ENCODE data around the gene CKS2. TPM values are rescaled to one million over a fixed set of nuclear protein-coding genes. Genes with fewer than 3 reads are reported as not detected.

The CKS2 gene
- total RNA-seq, 1 experiment from 2014 or later: 90.4 TPM

- H3K4me3 Mint-ChIP-seq (ENCODE audit: unreplicated experiment): peak overlapping the region; percentile 91
- no peak for DNase-seq (ENCODE audit: unreplicated experiment)
- peaks cover 24% of the 10 kb centered on the region for H3K36me3 Mint-ChIP-seq (ENCODE audit: insufficient read depth, unreplicated experiment)
- H3K27me3 Mint-ChIP-seq (ENCODE audit: insufficient read depth, unreplicated experiment): no peaks in the 10 kb centered on the region
- no peaks in the 10 kb centered on the region for H3K9me3 Mint-ChIP-seq (ENCODE audit: unreplicated experiment)
- peak overlapping the region; percentile 100 for H3K27ac Mint-ChIP-seq (ENCODE audit: low read depth, unreplicated experiment)
- POLR2A ChIA-PET: interaction anchor here (1.0 to 1.6 kb wide), 2 partner anchors 8 to 233 kb away, joined by 3 to 5 read pairs; no protein-coding TSS in a partner anchor
- intact Hi-C loops (cut with micrococcal nuclease): no loop called here
- TF ChIP-seq, protein P1, sequence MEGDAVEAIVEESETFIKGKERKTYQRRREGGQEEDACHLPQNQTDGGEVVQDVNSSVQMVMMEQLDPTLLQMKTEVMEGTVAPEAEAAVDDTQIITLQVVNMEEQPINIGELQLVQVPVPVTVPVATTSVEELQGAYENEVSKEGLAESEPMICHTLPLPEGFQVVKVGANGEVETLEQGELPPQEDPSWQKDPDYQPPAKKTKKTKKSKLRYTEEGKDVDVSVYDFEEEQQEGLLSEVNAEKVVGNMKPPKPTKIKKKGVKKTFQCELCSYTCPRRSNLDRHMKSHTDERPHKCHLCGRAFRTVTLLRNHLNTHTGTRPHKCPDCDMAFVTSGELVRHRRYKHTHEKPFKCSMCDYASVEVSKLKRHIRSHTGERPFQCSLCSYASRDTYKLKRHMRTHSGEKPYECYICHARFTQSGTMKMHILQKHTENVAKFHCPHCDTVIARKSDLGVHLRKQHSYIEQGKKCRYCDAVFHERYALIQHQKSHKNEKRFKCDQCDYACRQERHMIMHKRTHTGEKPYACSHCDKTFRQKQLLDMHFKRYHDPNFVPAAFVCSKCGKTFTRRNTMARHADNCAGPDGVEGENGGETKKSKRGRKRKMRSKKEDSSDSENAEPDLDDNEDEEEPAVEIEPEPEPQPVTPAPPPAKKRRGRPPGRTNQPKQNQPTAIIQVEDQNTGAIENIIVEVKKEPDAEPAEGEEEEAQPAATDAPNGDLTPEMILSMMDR (IDR thresholded peaks at IDR 0.05; ENCODE audit: unreplicated experiment): no peak
- CTCF ChIA-PET: interaction anchor here (1.9 kb wide), 1 partner anchor 233 kb away, joined by 10 read pairs; no protein-coding TSS in a partner anchor
- no TSS peak for BruUV-seq (replicated peaks)
- peaks cover 20% of the 10 kb centered on the region for H3K4me1 Mint-ChIP-seq (ENCODE audit: insufficient read depth, unreplicated experiment)
These were observed 4.5 kb downstream of the CKS2 start for GRCh38 chr9:89315482-89315881.

DNA sequence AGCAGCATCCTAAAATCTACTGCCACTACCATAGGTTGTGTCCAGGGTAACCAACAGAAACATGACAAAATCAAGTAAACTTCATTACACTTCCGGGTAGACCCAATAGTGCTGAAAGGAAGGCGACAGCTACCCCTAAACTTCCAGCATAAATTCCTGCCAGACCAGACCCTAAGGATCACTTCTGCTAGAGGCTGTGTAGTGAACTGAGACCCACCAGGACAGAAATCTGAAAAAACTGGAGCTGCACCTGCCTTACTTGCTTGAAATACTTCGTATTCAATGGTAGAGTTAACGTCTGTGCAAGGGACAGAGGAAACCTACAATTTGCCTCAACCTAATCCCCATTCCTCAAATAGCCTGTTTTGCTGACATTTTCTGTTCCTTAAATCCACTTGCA is 6.3 kb downstream of the CKS2 start:
- TF ChIP-seq, protein P1 (IDR thresholded peaks at IDR 0.05; ENCODE audit: unreplicated experiment): no peak
- DNase-seq (ENCODE audit: unreplicated experiment): peak; percentile 6
- Mint-ChIP-seq H3K4me3 (ENCODE audit: unreplicated experiment) (peak overlapping the region; percentile 88), H3K36me3 (ENCODE audit: insufficient read depth, unreplicated experiment) (peaks cover 31% of the 10 kb centered on the region), H3K4me1 (ENCODE audit: insufficient read depth, unreplicated experiment) (peaks cover 25% of the 10 kb centered on the region), H3K27ac (ENCODE audit: low read depth, unreplicated experiment) (peak overlapping the region; percentile 97), H3K9me3 (ENCODE audit: unreplicated experiment) (no peaks in the 10 kb centered on the region), H3K27me3 (ENCODE audit: insufficient read depth, unreplicated experiment) (no peaks in the 10 kb centered on the region)
- POLR2A ChIA-PET: no interaction called here
- CTCF ChIA-PET: interaction anchor here (0.6 to 1.0 kb wide), 2 partner anchors 306 to 783 kb away, joined by 3 read pairs; no protein-coding TSS in a partner anchor
- no TSS peak for BruUV-seq (replicated peaks)
- intact Hi-C loops (cut with micrococcal nuclease): no loop called here

- POLR2A ChIA-PET: interaction anchor here (0.6 to 1.6 kb wide), 13 partner anchors 8 to 1521 kb away, joined by 3 to 13 read pairs (median 3); partner anchors contain the start of gene CKS2
- Mint-ChIP-seq H3K4me3 (ENCODE audit: unreplicated experiment) (peak within 1 kb of the TSS; percentile 88), H3K27me3 (ENCODE audit: insufficient read depth, unreplicated experiment) (no peaks in the 10 kb centered on the region), H3K27ac (ENCODE audit: low read depth, unreplicated experiment) (peak within 1 kb of the TSS; percentile 97), H3K4me1 (ENCODE audit: insufficient read depth, unreplicated experiment) (peaks cover 36% of the 10 kb centered on the region), H3K9me3 (ENCODE audit: unreplicated experiment) (no peaks in the 10 kb centered on the region), H3K36me3 (ENCODE audit: insufficient read depth, unreplicated experiment) (peaks cover 31% of the 10 kb centered on the region)
- TF ChIP-seq, protein P1 (IDR thresholded peaks at IDR 0.05; ENCODE audit: unreplicated experiment): no peak
- intact Hi-C loops (cut with micrococcal nuclease): loop anchor here (1.0 kb wide), 2 partner anchors 70 to 231 kb away; no protein-coding TSS in a partner anchor
- DNase-seq (ENCODE audit: unreplicated experiment): peak; percentile 96
- no TSS peak for BruUV-seq (replicated peaks)
- CTCF ChIA-PET: interaction anchor here (0.5 to 2.4 kb wide), 6 partner anchors 163 to 758 kb away, joined by 3 to 16 read pairs (median 3); no protein-coding TSS in a partner anchor
These were observed 7.4 kb downstream of the CKS2 start, which contains the start of gene SECISBP2 for GRCh38 chr9:89318123-89319014. Gene SECISBP2, plus strand, starts transcription at chr9:89318500. Its CDS starts 77 bp downstream, at chr9:89318577.

All from MCF 10A (cell line).